MCF 10A (cell line): ENCODE data around the gene AJAP1. TPM values are rescaled to one million over a fixed set of nuclear protein-coding genes. Genes with fewer than 3 reads are reported as not detected.

ENCODE experiments used
- BruUV-seq: library from RNA; stranded (reverse); fragments of 400-500 nt; replicated peaks from 2 replicates; lab custom pipeline; 2021; lab: Mats Ljungman, UMichigan
- CTCF ChIA-PET: fragments of 300-600 bp; sonication (Branson Sonifier 250); formaldehyde crosslinking; extraction: SDS; loops from one replicate; lab custom pipeline; 2021; ENCODE audit warnings: antibody characterized with exemption, inconsistent platforms; lab: Yijun Ruan, JAX
- POLR2A ChIA-PET: fragments of 300-600, 350-650 bp; sonication (Branson Sonifier 250); formaldehyde crosslinking; extraction: SDS; loops from one replicate; lab custom pipeline; 2020; ENCODE audit warnings: antibody characterized with exemption, inconsistent platforms; lab: Yijun Ruan, JAX
- DNase-seq: peaks from one replicate; pipeline ENCODE4 v3.0.0-alpha.2; 2018; ENCODE audit not compliant: unreplicated experiment
- H3K27ac Mint-ChIP-seq: one replicate; pipeline ENCODE4 v1.8.0; 2022; ENCODE audit warnings: mild to moderate bottlenecking, low read depth, mixed read lengths; ENCODE audit not compliant: unreplicated experiment
- H3K27me3 Mint-ChIP-seq: one replicate; pipeline ENCODE4 v1.8.0; 2022; ENCODE audit warnings: mixed read lengths; ENCODE audit not compliant: insufficient read depth, unreplicated experiment
- H3K36me3 Mint-ChIP-seq: one replicate; pipeline ENCODE4 v1.8.0; 2022; ENCODE audit warnings: mild to moderate bottlenecking, moderate library complexity, mixed read lengths; ENCODE audit not compliant: insufficient read depth, unreplicated experiment
- H3K4me1 Mint-ChIP-seq: one replicate; pipeline ENCODE4 v1.8.0; 2022; ENCODE audit warnings: mixed read lengths; ENCODE audit not compliant: insufficient read depth, unreplicated experiment
- H3K4me3 Mint-ChIP-seq: one replicate; pipeline ENCODE4 v1.8.0; 2022; ENCODE audit warnings: mild to moderate bottlenecking, moderate library complexity, mixed read lengths; ENCODE audit not compliant: unreplicated experiment
- H3K9me3 Mint-ChIP-seq: one replicate; pipeline ENCODE4 v1.8.0; 2022; ENCODE audit warnings: mixed read lengths; ENCODE audit not compliant: unreplicated experiment
- CTCF ChIP-seq: fragments of 200-600 bp; IDR thresholded peaks from one replicate; pipeline ENCODE4 v1.8.0; 2022; ENCODE audit warnings: antibody characterized with exemption, mild to moderate bottlenecking; ENCODE audit not compliant: unreplicated experiment
- intact Hi-C: fragments of 100-400 bp; cut with micrococcal nuclease; formaldehyde crosslinking; loops from 2 replicates; pipeline ENCODE4 v1.14.1; 2022
- total RNA-seq: library from RNA; stranded (reverse); gene quantifications from 2 replicates; pipeline ENCODE4 v1.2.3, GENCODE V29; 2022

The AJAP1 gene
- total RNA-seq, 1 experiment from 2014 or later, result not detected

GRCh38 chr1:4691766-4692405, 37.5 kb downstream of the AJAP1 start:
- intact Hi-C loops, result no loop called here
- H3K4me3 Mint-ChIP-seq, result no peak overlapping the region
- POLR2A ChIA-PET, result no interaction called here
- no peaks in the 10 kb centered on the region for H3K4me1 Mint-ChIP-seq
- H3K36me3 Mint-ChIP-seq, result no peaks in the 10 kb centered on the region
- peaks cover 12% of the 10 kb centered on the region for H3K9me3 Mint-ChIP-seq
- no peaks in the 10 kb centered on the region for H3K27me3 Mint-ChIP-seq
- H3K27ac Mint-ChIP-seq, result no peak overlapping the region
- CTCF ChIA-PET, result interaction anchor here (0.6 to 0.7 kb wide), 3 partner anchors 65 to 530 kb away, joined by 3 to 4 read pairs (median 3); no protein-coding TSS in a partner anchor
- no peak for TF ChIP-seq CTCF
- no peak for DNase-seq
- no TSS peak for BruUV-seq

GRCh38 chr1:4692437-4692836, 38.0 kb downstream of the AJAP1 start:
- H3K4me1 Mint-ChIP-seq, result no peaks in the 10 kb centered on the region
- ChIA-PET CTCF (no interaction called here), POLR2A (interaction anchor here (1.0 kb wide), 1 partner anchor 15 kb away, joined by 5 read pairs; no protein-coding TSS in a partner anchor)
- H3K4me3 Mint-ChIP-seq, result no peak overlapping the region
- H3K36me3 Mint-ChIP-seq, result no peaks in the 10 kb centered on the region
- TF ChIP-seq CTCF, result no peak
- DNase-seq, result no peak
- no TSS peak for BruUV-seq
- intact Hi-C loops, result no loop called here
- no peaks in the 10 kb centered on the region for H3K27me3 Mint-ChIP-seq
- peaks cover 12% of the 10 kb centered on the region for H3K9me3 Mint-ChIP-seq
- H3K27ac Mint-ChIP-seq, result no peak overlapping the region

- POLR2A ChIA-PET, result interaction anchor here (1.0 kb wide), 1 partner anchor 15 kb away, joined by 5 read pairs; no protein-coding TSS in a partner anchor
- CTCF ChIA-PET, result no interaction called here
- BruUV-seq, result no TSS peak
- H3K36me3 Mint-ChIP-seq, result no peaks in the 10 kb centered on the region
- TF ChIP-seq CTCF, result no peak
- H3K4me1 Mint-ChIP-seq, result no peaks in the 10 kb centered on the region
- intact Hi-C loops, result no loop called here
- peaks cover 12% of the 10 kb centered on the region for H3K9me3 Mint-ChIP-seq
- DNase-seq, result no peak
- H3K27ac Mint-ChIP-seq, result no peak overlapping the region
- no peaks in the 10 kb centered on the region for H3K27me3 Mint-ChIP-seq
- no peak overlapping the region for H3K4me3 Mint-ChIP-seq
Measured at GRCh38 chr1:4693331-4693730, 38.9 kb downstream of the AJAP1 start.

GRCh38 chr1:4693891-4694290, 39.5 kb downstream of the AJAP1 start:
- Mint-ChIP-seq H3K4me3 (no peak overlapping the region), H3K27ac (no peak overlapping the region), H3K27me3 (no peaks in the 10 kb centered on the region), H3K9me3 (peaks cover 13% of the 10 kb centered on the region), H3K36me3 (no peaks in the 10 kb centered on the region), H3K4me1 (no peaks in the 10 kb centered on the region)
- ChIA-PET POLR2A (no interaction called here), CTCF (no interaction called here)
- DNase-seq, result no peak
- no TSS peak for BruUV-seq
- intact Hi-C loops, result no loop called here
- TF ChIP-seq CTCF, result no peak
